Upper lobe of left lung (tissue), 6 donors: ENCODE results near the gene DENND1A. TPM values are rescaled to one million over a fixed set of nuclear protein-coding genes. Genes with fewer than 3 reads are reported as not detected.
A peak's percentile ranks its signal among the peaks of the same experiment; 100 is the strongest.

Experiments used
- ATAC-seq, 2 donors: fragments of 200-7000 bp; cut with Tn5 transposase; one replicate each; pipeline ENCODE4 v1.9.1; 2022; ENCODE audit warnings: mild to moderate bottlenecking in 2 of 2, moderate library complexity in 2 of 2; ENCODE audit not compliant: low FRiP score in 2 of 2
- DNase-seq, 2 donors: peaks; one replicate each; pipeline ENCODE4 v3.0.0-alpha.2; 2019 to 2020
- H3K27ac ChIP-seq, 4 donors: fragments of 200-600 bp; sonication (generic); one replicate each; pipeline ENCODE4 v1.5.1; 2016 to 2019
- H3K27me3 ChIP-seq, 4 donors: fragments of 200-600 bp; sonication (generic); one replicate each; pipeline ENCODE4 v1.5.1; 2017 to 2019
- H3K36me3 ChIP-seq, 4 donors: fragments of 200-600 bp; sonication (generic); one replicate each; pipeline ENCODE4 v1.5.1; 2016 to 2019
- H3K4me1 ChIP-seq, 4 donors: fragments of 200-600 bp; sonication (generic); one replicate each; pipeline ENCODE4 v1.5.1; 2018 to 2019
- H3K4me3 ChIP-seq, 4 donors: fragments of 200-600 bp; sonication (generic); one replicate each; pipeline ENCODE4 v1.5.1; 2017 to 2019; ENCODE audit warnings: mild to moderate bottlenecking in 2 of 4, moderate library complexity in 1 of 4
- H3K9me3 ChIP-seq, 4 donors: fragments of 200-600 bp; sonication (generic); one replicate each; pipeline ENCODE4 v1.5.1; 2018 to 2019
- CTCF ChIP-seq, 6 experiments: fragments of 450-650 bp in 4 of 6; fragments of 200-600 bp in 2 of 6; sonication (generic) in 2 of 6; IDR thresholded peaks; one replicate each; pipeline ENCODE4 v1.5.1; 2016 to 2019; ENCODE audit warnings: antibody characterized with exemption in 6 of 6
- EP300 ChIP-seq, 4 donors: sonication (generic); formaldehyde crosslinking; IDR thresholded peaks; one replicate each; pipeline ENCODE4 v1.5.1; 2017; ENCODE audit warnings: antibody characterized with exemption in 4 of 4, control low read depth in 2 of 4
- POLR2A ChIP-seq, 4 donors: fragments of 450-650 bp; IDR thresholded peaks; one replicate each; pipeline ENCODE4 v1.5.1; 2016 to 2017; ENCODE audit warnings: antibody characterized with exemption in 4 of 4, mild to moderate bottlenecking in 2 of 4
- POLR2AphosphoS5 ChIP-seq, 2 donors: sonication (generic); formaldehyde crosslinking; IDR thresholded peaks; one replicate each; pipeline ENCODE4 v1.5.1; 2017; ENCODE audit warnings: antibody characterized with exemption in 2 of 2
- WGBS, 2 donors: methylation state at CpG; one replicate each; pipeline ENCODE4 v1.1.5; 2017 to 2018; 5-methylcytosine and 5-hydroxymethylcytosine counted together
- total RNA-seq, 6 donors: library from RNA; depleted of rRNA in 4 of 6; stranded (reverse); fragments of >200 nt in 4 of 6; gene quantifications; one replicate each; pipeline versions ENCODE4 v1.1.0 to v1.2.1, GENCODE V29; 2016 to 2021
- donor health status: DM: no; HTN: no; CAD: no; lungs with moderate emphysema.
- donor health status: DM: no; HTN: yes; CAD: no; lungs with severe emphysema.

Gene DENND1A
- total RNA-seq, 6 donors from 2014 or later: 9.8 to 46.1 (median 16.0) TPM

DNA sequence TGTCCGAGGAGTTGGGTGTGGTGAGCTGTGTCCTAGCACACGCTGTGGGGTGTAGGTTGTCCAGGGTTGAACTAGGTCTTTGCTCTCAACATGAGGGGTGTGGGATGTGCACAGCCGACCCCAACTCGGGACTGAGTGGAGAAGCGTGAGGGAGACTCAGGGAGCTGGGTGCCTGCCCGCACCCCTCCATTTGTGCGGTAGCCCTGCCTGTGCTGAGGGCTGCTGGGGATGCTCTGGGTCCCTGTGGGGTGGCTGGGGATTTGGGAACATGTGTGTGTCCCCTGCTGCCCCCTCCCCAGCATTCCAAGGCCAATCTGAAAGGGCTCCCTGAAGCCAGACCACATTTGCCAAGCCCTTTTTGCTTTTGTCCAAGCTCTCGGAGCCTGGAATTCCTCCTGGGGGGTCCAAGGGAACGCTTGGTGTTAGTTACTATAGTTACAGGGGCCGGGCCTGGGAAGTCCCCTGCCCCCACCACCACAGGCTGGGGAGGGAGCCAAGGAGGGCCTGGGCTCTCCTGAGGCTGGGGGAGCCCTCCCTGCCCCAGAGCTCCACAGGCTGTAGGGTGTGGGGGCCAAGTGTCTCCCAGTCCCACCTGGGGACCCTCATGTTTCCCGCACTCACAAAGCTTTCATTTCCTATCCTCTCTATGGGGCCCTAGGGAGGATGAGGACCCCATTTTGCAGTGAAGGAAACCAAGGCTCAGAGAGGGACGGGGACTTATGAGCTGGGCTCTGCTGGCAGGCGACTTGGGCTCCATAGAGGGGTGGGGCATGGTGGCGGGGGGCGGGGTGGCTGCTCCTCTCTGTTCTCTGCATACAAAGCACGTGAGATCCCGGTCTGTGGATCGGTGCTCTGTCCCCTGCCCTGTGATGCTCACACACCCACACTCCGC lies 572.8 kb downstream of the DENND1A start:
- no peak for DNase-seq
- Histone ChIP-seq H3K27ac (no peak overlapping the region), H3K36me3 (no peaks in the 10 kb centered on the region), H3K4me3 (no peak overlapping the region), H3K9me3 (no peaks in the 10 kb centered on the region), H3K27me3 (no peaks in the 10 kb centered on the region), H3K4me1 (peaks cover 0 to 13% (median 6%) of the 10 kb centered on the region in 4 donors)
- no peak for ATAC-seq
- 64 to 74% methylated on average over 6 to 19 of the region's 19 CpGs for WGBS, 2 donors
- TF ChIP-seq POLR2A (IDR thresholded peaks at IDR 0.05): no peak
- TF ChIP-seq CTCF (IDR thresholded peaks at IDR 0.05): no peak
- no peak for TF ChIP-seq EP300 (IDR thresholded peaks at IDR 0.05)
- no peak for TF ChIP-seq POLR2AphosphoS5 (IDR thresholded peaks at IDR 0.05)

DNA sequence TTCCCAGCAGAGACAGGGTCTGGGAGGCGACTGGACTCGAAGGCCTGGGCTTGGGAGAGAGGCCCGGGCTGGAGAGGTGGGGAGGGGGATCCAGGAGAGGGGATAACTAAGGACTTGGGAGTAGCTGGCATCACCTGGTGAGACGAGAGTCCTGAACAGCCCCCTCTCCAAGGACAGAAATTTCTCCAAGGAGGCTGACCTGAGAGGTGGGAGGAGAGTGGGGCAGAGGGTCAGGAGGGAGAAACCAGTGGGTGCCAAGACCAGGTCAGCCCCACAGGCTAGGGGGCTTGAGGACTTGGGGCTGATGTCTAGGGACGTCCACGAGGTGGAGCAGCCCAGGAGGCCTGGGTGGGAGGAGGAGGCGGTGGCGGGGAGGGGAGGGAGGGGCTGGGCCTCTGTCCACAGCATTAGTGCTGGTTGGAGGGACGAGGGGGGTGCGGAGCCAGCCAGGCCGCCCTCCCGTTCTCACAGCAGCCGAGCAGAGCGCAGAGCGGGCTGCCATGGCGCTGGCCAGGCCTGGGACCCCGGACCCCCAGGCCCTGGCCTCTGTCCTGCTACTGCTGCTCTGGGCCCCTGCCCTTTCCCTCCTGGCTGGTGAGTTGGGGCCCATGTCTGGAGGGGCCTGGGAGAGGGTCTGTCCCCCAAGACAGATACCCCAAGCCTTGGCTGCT lies 574.0 kb downstream of the DENND1A start, which contains the start of gene CRB2:
Gene CRB2, plus strand, starts transcription at position 437 of the 671 bp plus-strand sequence. Its CDS starts 64 bp downstream, at position 501.
- DNase-seq (peak in 1 of 2 donors; percentile 69), ATAC-seq (no peak)
- H3K4me3 ChIP-seq: no peak within 1 kb of the TSS
- H3K9me3 ChIP-seq: no peaks in the 10 kb centered on the region
- peaks cover 0 to 13% (median 6%) of the 10 kb centered on the region in 4 donors for H3K4me1 ChIP-seq
- no peak within 1 kb of the TSS for H3K27ac ChIP-seq
- no peaks in the 10 kb centered on the region for H3K36me3 ChIP-seq
- H3K27me3 ChIP-seq: no peaks in the 10 kb centered on the region
- TF ChIP-seq POLR2A (IDR thresholded peaks at IDR 0.05): no peak
- no peak for TF ChIP-seq CTCF (IDR thresholded peaks at IDR 0.05)
- no peak for TF ChIP-seq POLR2AphosphoS5 (IDR thresholded peaks at IDR 0.05)
- no peak for TF ChIP-seq EP300 (IDR thresholded peaks at IDR 0.05)
- 68 to 86% methylated on average over 6 to 11 of the region's 17 CpGs for WGBS, 2 donors

DNA sequence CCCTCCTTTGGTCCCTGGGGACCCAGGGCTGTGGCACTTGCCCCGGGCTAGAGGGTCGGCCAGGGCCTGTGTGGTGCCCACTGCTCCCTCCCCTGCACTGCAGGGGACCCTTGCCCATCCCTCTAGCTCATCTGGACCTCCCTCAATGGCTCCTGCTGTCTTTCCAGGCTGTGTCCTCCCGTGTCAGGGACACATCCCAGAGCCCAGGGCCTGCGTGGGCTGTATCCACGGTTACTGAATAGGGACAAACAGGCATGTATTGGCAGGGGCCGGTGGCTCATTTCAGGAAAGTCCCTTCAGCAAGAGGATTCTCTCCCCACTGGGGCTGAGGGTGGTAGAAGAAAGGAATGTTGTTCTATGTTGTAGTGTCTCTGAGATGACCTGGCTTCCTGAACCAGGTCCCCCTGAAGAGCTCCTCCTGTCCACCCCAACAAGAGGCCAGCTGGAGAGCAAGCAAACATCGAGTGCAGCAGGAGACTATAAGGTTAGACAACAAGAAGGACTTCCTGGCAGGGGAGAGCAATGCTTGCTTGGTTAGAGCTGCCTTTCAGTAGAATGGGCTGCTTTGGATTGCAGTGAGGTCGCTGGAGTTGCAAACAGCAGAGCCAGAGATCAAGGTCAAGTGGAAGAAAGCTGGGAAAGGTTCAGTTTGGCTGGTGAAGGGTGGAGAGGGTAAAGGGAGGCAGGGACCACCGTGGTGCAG lies 575.0 kb downstream of the DENND1A start:
- no peak for ATAC-seq
- no peak for DNase-seq
- TF ChIP-seq POLR2A (IDR thresholded peaks at IDR 0.05) (no peak), EP300 (IDR thresholded peaks at IDR 0.05) (no peak), POLR2AphosphoS5 (IDR thresholded peaks at IDR 0.05) (no peak), CTCF (IDR thresholded peaks at IDR 0.05) (no peak)

DNA sequence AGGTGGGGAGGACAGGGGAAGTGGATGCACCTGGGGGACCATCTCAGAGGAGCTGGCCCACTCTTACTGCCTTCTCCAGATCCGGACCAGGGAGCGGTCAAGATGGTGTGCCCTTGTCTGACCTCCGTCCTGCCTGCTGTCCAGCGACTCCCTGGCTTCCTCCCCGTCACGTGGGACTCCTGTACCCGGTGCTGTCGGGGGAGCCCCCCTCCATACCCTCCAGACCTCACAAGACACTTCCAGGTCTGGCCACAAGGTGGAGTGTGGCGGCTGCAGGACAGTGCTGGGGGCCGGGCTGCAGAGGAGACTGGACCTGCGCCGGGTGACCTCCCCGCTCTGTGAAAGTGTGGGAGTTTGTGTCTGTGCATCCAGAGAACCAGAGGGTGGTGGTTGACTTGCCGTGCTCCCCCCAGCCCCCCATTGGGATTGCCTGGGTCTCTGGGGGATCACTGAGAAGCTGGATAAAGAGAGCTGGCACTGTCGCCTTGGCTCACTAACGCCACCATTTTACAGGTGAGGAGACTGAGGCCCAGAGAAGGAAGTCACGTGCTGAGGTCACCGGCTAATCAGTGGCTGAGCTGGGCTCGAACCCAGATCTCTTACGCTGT lies 575.8 kb downstream of the DENND1A start:
- DNase-seq (peak; percentile 51 to 71), ATAC-seq (peak; percentile 73 to 76)
- Histone ChIP-seq H3K4me3 (no peak overlapping the region), H3K4me1 (peaks cover 0 to 13% (median 4%) of the 10 kb centered on the region in 4 donors), H3K36me3 (no peaks in the 10 kb centered on the region), H3K27ac (no peak overlapping the region), H3K27me3 (no peaks in the 10 kb centered on the region), H3K9me3 (no peaks in the 10 kb centered on the region)
- 20 to 62% methylated on average over 7 to 20 of the region's 20 CpGs for WGBS, 2 donors
- TF ChIP-seq CTCF (IDR thresholded peaks at IDR 0.05) (peak; percentile 76 to 92 (median 84)), POLR2A (IDR thresholded peaks at IDR 0.05) (no peak)

More for the DNA sequence above, 575.0 kb downstream of the DENND1A start:
- H3K4me1 ChIP-seq: peaks cover 0 to 9% (median 4%) of the 10 kb centered on the region in 4 donors
- no peaks in the 10 kb centered on the region for H3K9me3 ChIP-seq
- H3K4me3 ChIP-seq: no peak overlapping the region
- H3K27me3 ChIP-seq: no peaks in the 10 kb centered on the region
- no peaks in the 10 kb centered on the region for H3K36me3 ChIP-seq
- WGBS, 2 donors: 36 to 54% methylated on average over 4 to 9 of the region's 9 CpGs
- H3K27ac ChIP-seq: no peak overlapping the region
